HG02642 (cell line): Measurements from ENCODE around the gene PARD3B.

Experiments used
- ATAC-seq: cut with Tn5 transposase; IDR thresholded peaks from one replicate; pipeline ENCODE4 v1.9.1; 2021; ENCODE audit warnings: mild to moderate bottlenecking; ENCODE audit not compliant: unreplicated experiment, poor library complexity

Gene PARD3B

GRCh38 chr2:205556357-205556756, 1011.1 kb downstream of the PARD3B start:
- ATAC-seq: no peak

- ATAC-seq: no peak
Measured at GRCh38 chr2:205556841-205557539, 1011.7 kb downstream of the PARD3B start.

- no peak for ATAC-seq
Measured at GRCh38 chr2:205557873-205558272, 1012.6 kb downstream of the PARD3B start.

- ATAC-seq: no peak
Measured at GRCh38 chr2:205561441-205561840, 1016.2 kb downstream of the PARD3B start.

- no peak for ATAC-seq
Measured at GRCh38 chr2:205563646-205564045, 1018.4 kb downstream of the PARD3B start.

GRCh38 chr2:205564346-205565141, 1019.3 kb downstream of the PARD3B start:
- ATAC-seq: no peak

- no peak for ATAC-seq
Measured at GRCh38 chr2:205565142-205565522, 1019.9 kb downstream of the PARD3B start.

GRCh38 chr2:205566606-205567168, 1021.4 kb downstream of the PARD3B start:
- no peak for ATAC-seq

GRCh38 chr2:205568620-205569019, 1023.3 kb downstream of the PARD3B start:
- no peak for ATAC-seq

GRCh38 chr2:205570648-205571047, 1025.4 kb downstream of the PARD3B start:
- ATAC-seq: no peak

GRCh38 chr2:205571360-205571959, 1026.2 kb downstream of the PARD3B start:
- no peak for ATAC-seq

GRCh38 chr2:205574001-205574400, 1028.7 kb downstream of the PARD3B start:
- no peak for ATAC-seq

- ATAC-seq: no peak
Measured at GRCh38 chr2:205579335-205579734, 1034.1 kb downstream of the PARD3B start.

GRCh38 chr2:205580212-205580987, 1035.1 kb downstream of the PARD3B start:
- ATAC-seq: no peak

- no peak for ATAC-seq
Measured at GRCh38 chr2:205582366-205582765, 1037.1 kb downstream of the PARD3B start.

- no peak for ATAC-seq
Measured at GRCh38 chr2:205585449-205586383, 1040.4 kb downstream of the PARD3B start.

GRCh38 chr2:205586626-205587025, 1041.4 kb downstream of the PARD3B start:
- no peak for ATAC-seq

GRCh38 chr2:205589479-205589878, 1044.2 kb downstream of the PARD3B start:
- ATAC-seq: no peak

- ATAC-seq: no peak
Measured at GRCh38 chr2:205590759-205591158, 1045.5 kb downstream of the PARD3B start.
